H1 (cell line): ENCODE measurements around the gene RANBP9. TPM values are rescaled to one million over a fixed set of nuclear protein-coding genes. Genes with fewer than 3 reads are reported as not detected.

ENCODE experiments used
- CTCF ChIA-PET: fragments of 300-600 bp; sonication (Branson Sonifier 250); formaldehyde crosslinking; loops from one replicate; lab custom pipeline; 2021; ENCODE audit not compliant: partially characterized antibody; lab: Charles Lee
- POLR2A ChIA-PET: fragments of 300-600 bp; sonication (Branson Sonifier 250); formaldehyde crosslinking; loops from one replicate; lab custom pipeline; 2021; ENCODE audit warnings: inconsistent platforms; ENCODE audit not compliant: partially characterized antibody; lab: Charles Lee
- DNase-seq, 2 experiments: peaks; one replicate each; pipeline versions ENCODE4 v3.0.0 to v3.0.0-alpha.2; 2010 to 2022; ENCODE audit warnings: low spot score in 2 of 2, low read depth in 1 of 2, mixed read lengths in 1 of 2
- FAIRE-seq: peaks from 2 replicates; lab custom pipeline; 2011; peaks lifted over from hg19 to GRCh38; lab: Jason Lieb, UNC
- H2AFZ ChIP-seq: 2 replicates; pipeline ENCODE4 v1.8.1; 2012; ENCODE audit warnings: low read length, inconsistent platforms
- H2AK5ac ChIP-seq: 2 replicates; pipeline ENCODE4 v1.6.1; 2013; ENCODE audit warnings: low read depth, low read length
- H2BK120ac ChIP-seq: replicated peaks from 2 replicates; pipeline ENCODE3; 2013; ENCODE audit warnings: low read depth, low read length, inconsistent platforms
- H2BK12ac ChIP-seq: 2 replicates; pipeline ENCODE4 v1.6.1; 2013; ENCODE audit warnings: low read depth, low read length
- H2BK15ac ChIP-seq: 2 replicates; pipeline ENCODE4 v1.6.1; 2013; ENCODE audit warnings: low read length
- H2BK20ac ChIP-seq: 2 replicates; pipeline ENCODE4 v1.6.1; 2013; ENCODE audit warnings: low read length
- H2BK5ac ChIP-seq: 2 replicates; pipeline ENCODE4 v1.6.1; 2013; ENCODE audit warnings: low read depth, low read length
- H3K14ac ChIP-seq: 2 replicates; pipeline ENCODE4 v1.6.1; 2013; ENCODE audit warnings: inconsistent platforms; ENCODE audit not compliant: insufficient read length
- H3K18ac ChIP-seq: 2 replicates; pipeline ENCODE4 v1.6.1; 2013; ENCODE audit warnings: low read length; ENCODE audit errors: extremely low read depth
- H3K23ac ChIP-seq: 2 replicates; pipeline ENCODE4 v1.6.1; 2013; ENCODE audit warnings: inconsistent platforms; ENCODE audit not compliant: insufficient read length
- H3K23me2 ChIP-seq: 2 replicates; pipeline ENCODE4 v1.6.1; 2013; ENCODE audit warnings: low read depth, low read length
- H3K27ac ChIP-seq: 2 replicates; pipeline ENCODE4 v1.6.1; 2011; ENCODE audit warnings: low read depth, low read length, inconsistent platforms
- H3K27me3 ChIP-seq, 4 experiments: replicated peaks in 1 of 4; 1 replicate in 1 of 4; 2 replicates in 3 of 4; pipeline versions ENCODE4 v1.6.1 to v1.8.1; 2011 to 2013; ENCODE audit warnings: low read length in 3 of 4, mild to moderate bottlenecking in 3 of 4, inconsistent platforms in 2 of 4, mixed read lengths in 2 of 4, moderate library complexity in 1 of 4; ENCODE audit not compliant: control insufficient read depth in 3 of 4, insufficient read depth in 3 of 4; ENCODE audit errors: extremely low read depth in 1 of 4
- H3K36me3 ChIP-seq, 4 experiments: 2 replicates each; pipeline versions ENCODE4 v1.6.1 to v1.8.1; 2011 to 2013; ENCODE audit warnings: mild to moderate bottlenecking in 4 of 4, low read length in 3 of 4, moderate library complexity in 2 of 4, control low read depth in 1 of 4, inconsistent platforms in 1 of 4; ENCODE audit not compliant: insufficient read depth in 4 of 4, control insufficient read depth in 2 of 4
- H3K4ac ChIP-seq: replicated peaks from 2 replicates; pipeline ENCODE3; 2013; ENCODE audit warnings: low read length, low read depth, mixed read lengths, inconsistent platforms; ENCODE audit not compliant: insufficient read length
- H3K4me1 ChIP-seq, 4 experiments: replicated peaks in 1 of 4; 1 replicate in 1 of 4; 2 replicates in 3 of 4; pipeline versions ENCODE4 v1.6.1 to v1.8.1; 2011 to 2013; ENCODE audit warnings: low read length in 3 of 4, inconsistent platforms in 2 of 4, mixed read lengths in 1 of 4; ENCODE audit not compliant: insufficient read depth in 4 of 4, control insufficient read depth in 3 of 4
- H3K4me2 ChIP-seq, 2 experiments: 2 replicates each; pipeline versions ENCODE4 v1.6.1 to v1.8.1; 2011 to 2013; ENCODE audit warnings: low read depth in 2 of 2, low read length in 2 of 2, control low read depth in 1 of 2, inconsistent platforms in 1 of 2, mild to moderate bottlenecking in 1 of 2; ENCODE audit not compliant: insufficient read depth in 1 of 2
- H3K4me3 ChIP-seq, 4 experiments: fragments of 200-600, 300-600 bp in 1 of 4; sonication (generic), shearing (Covaris generic), sonication (Bioruptor Twin) in 1 of 4; 2 replicates each; pipeline versions ENCODE4 v1.5.1 to v1.8.1; 2011 to 2016; ENCODE audit warnings: low read length in 4 of 4, low read depth in 3 of 4, control low read depth in 2 of 4, inconsistent platforms in 2 of 4, mild to moderate bottlenecking in 2 of 4, mixed read lengths in 1 of 4, moderate library complexity in 1 of 4; ENCODE audit not compliant: insufficient read depth in 2 of 4; ENCODE audit errors: extremely low read depth in 1 of 4
- H3K56ac ChIP-seq: replicated peaks from 2 replicates; pipeline ENCODE3; 2013; ENCODE audit warnings: low read depth, mild to moderate bottlenecking, mixed read lengths, low read length, inconsistent platforms; ENCODE audit not compliant: insufficient read length
- H3K79me1 ChIP-seq: 2 replicates; pipeline ENCODE4 v1.6.1; 2013; ENCODE audit warnings: low read depth, low read length, control low read depth
- H3K79me2 ChIP-seq, 2 experiments: 2 replicates each; pipeline versions ENCODE4 v1.6.1 to v1.8.1; 2012 to 2013; ENCODE audit warnings: low read length in 2 of 2, mild to moderate bottlenecking in 2 of 2, inconsistent platforms in 1 of 2; ENCODE audit not compliant: insufficient read depth in 2 of 2, control insufficient read depth in 1 of 2
- H3K9ac ChIP-seq, 4 experiments: replicated peaks in 1 of 4; 1 replicate in 1 of 4; 2 replicates in 3 of 4; pipeline versions ENCODE4 v1.6.1 to v1.8.1; 2011 to 2013; ENCODE audit warnings: low read depth in 3 of 4, low read length in 3 of 4, control low read depth in 2 of 4, mild to moderate bottlenecking in 2 of 4, moderate library complexity in 2 of 4, inconsistent platforms in 1 of 4; ENCODE audit errors: extremely low read depth in 1 of 4
- H3K9me3 ChIP-seq, 2 experiments: 2 replicates each; pipeline versions ENCODE4 v1.6.1 to v1.8.1; 2012 to 2013; ENCODE audit warnings: mild to moderate bottlenecking in 2 of 2, moderate library complexity in 2 of 2, control low read depth in 1 of 2, inconsistent platforms in 1 of 2, low read depth in 1 of 2, low read length in 1 of 2, mixed read lengths in 1 of 2; ENCODE audit not compliant: insufficient read depth in 2 of 2
- H4K20me1 ChIP-seq, 2 experiments: replicated peaks in 1 of 2; 2 replicates each; pipeline versions ENCODE3 to v1.8.1; 2011 to 2013; ENCODE audit warnings: inconsistent platforms in 2 of 2, low read length in 2 of 2, mild to moderate bottlenecking in 1 of 2; ENCODE audit not compliant: insufficient read depth in 2 of 2, control insufficient read depth in 1 of 2
- H4K5ac ChIP-seq: 2 replicates; pipeline ENCODE4 v1.6.1; 2013; ENCODE audit warnings: low read length, low read depth, mixed read lengths, inconsistent platforms; ENCODE audit not compliant: insufficient read length
- H4K8ac ChIP-seq: 2 replicates; pipeline ENCODE4 v1.8.0; 2013; ENCODE audit warnings: mild to moderate bottlenecking, moderate library complexity, low read length, inconsistent platforms; ENCODE audit not compliant: insufficient read depth; ENCODE audit errors: extremely low read depth
- H4K91ac ChIP-seq: replicated peaks from 2 replicates; pipeline ENCODE3; 2013; ENCODE audit warnings: low read length, mixed read lengths, inconsistent platforms; ENCODE audit not compliant: insufficient read length
- ASH2L ChIP-seq: fragments of 200-600, 300-600 bp; sonication (generic); IDR thresholded peaks from one replicate; pipeline ENCODE4 v1.7.1; 2017; ENCODE audit warnings: low read length
- BCL11A ChIP-seq, 2 experiments: IDR thresholded peaks; one replicate each; pipeline ENCODE4 v1.6.1; 2011; ENCODE audit warnings: low read depth in 2 of 2, low read length in 2 of 2, mild to moderate bottlenecking in 2 of 2
- CTBP2 ChIP-seq: IDR thresholded peaks from 2 replicates; pipeline ENCODE4 v1.7.0; 2011; ENCODE audit warnings: borderline replicate concordance, mild to moderate bottlenecking, moderate library complexity, mixed read lengths, low read length; ENCODE audit not compliant: insufficient read depth, insufficient read length
- RXRA ChIP-seq: IDR thresholded peaks from 2 replicates; pipeline ENCODE4 v1.6.1; 2011; ENCODE audit warnings: low read depth, mild to moderate bottlenecking, low read length, moderate library complexity; ENCODE audit not compliant: insufficient read depth
- SIN3A ChIP-seq, 2 experiments: IDR thresholded peaks in 1 of 2; conservative IDR thresholded peaks in 1 of 2; 2 replicates each; pipeline ENCODE4 v1.6.1; 2011 to 2012; ENCODE audit warnings: low read length in 2 of 2, improper control_type of control experiment in 1 of 2, low read depth in 1 of 2, mild to moderate bottlenecking in 1 of 2
- SIX5 ChIP-seq: IDR thresholded peaks from 2 replicates; pipeline ENCODE4 v1.6.1; 2011; ENCODE audit warnings: mild to moderate bottlenecking, low read depth, low read length
- TAF1 ChIP-seq: IDR thresholded peaks from 2 replicates; pipeline ENCODE4 v1.6.1; 2011; ENCODE audit warnings: mild to moderate bottlenecking, low read depth, low read length
- USF2 ChIP-seq: IDR thresholded peaks from 2 replicates; pipeline ENCODE4 v1.6.1; 2011; ENCODE audit warnings: low read length, improper control_type of control experiment
- WGBS, 2 experiments: shearing (Covaris generic) in 1 of 2; methylation state at CpG; one replicate each; pipeline versions ENCODE4 v1.1.6 to v1.1.7; 2013 to 2015; ENCODE audit warnings: low lambda C conversion rate in 2 of 2, mixed read lengths in 2 of 2, inconsistent platforms in 1 of 2, low coverage in 1 of 2, missing lambda C conversion rate in 1 of 2; ENCODE audit not compliant: insufficient replicate concordance in 2 of 2, insufficient coverage in 1 of 2, insufficient read length in 1 of 2; ENCODE audit errors: extremely low coverage in 1 of 2, missing lambda C conversion rate in 1 of 2; 5-methylcytosine and 5-hydroxymethylcytosine counted together
- polyA plus RNA-seq, 7 experiments: library from polyadenylated mRNA; depleted of rRNA in 3 of 7; stranded (reverse) in 5 of 7; unstranded in 2 of 7; fragments of >200 nt in 5 of 7; fragments of 200-250 nt in 2 of 7; gene quantifications; 1 replicate in 5 of 7; 2 replicates in 1 of 7; 4 replicates in 1 of 7; pipeline versions ENCODE4 v1.2.1 to v1.2.3, GENCODE V29; 2011 to 2013; ENCODE audit warnings: missing spikeins in 2 of 7, mixed read lengths in 2 of 7
- total RNA-seq: library from RNA; stranded (reverse); fragmentation: NEBNext Ultra II Directional; extraction: Animal tissue kit (Norgen Biotek cat#: 25700); gene quantifications from 2 replicates; pipeline ENCODE4 v1.2.1, GENCODE V29; 2021

RANBP9 gene
- total and polyA plus RNA-seq, 2 of the 8 experiments (the other 6 are each of a cell fraction or from before 2014, with no cell fraction given), result 13.0 to 36.7 TPM

- Histone ChIP-seq H4K91ac (no peak overlapping the region), H3K14ac (no peak overlapping the region), H4K20me1 (peaks cover 0 to 1% of the 10 kb centered on the region in 2 experiments), H3K4me1 (no peaks in the 10 kb centered on the region), H2BK5ac (no peak overlapping the region), H3K79me1 (peaks cover 4% of the 10 kb centered on the region), H4K5ac (no peak overlapping the region), H2BK120ac (no peak overlapping the region), H4K8ac (no peak overlapping the region), H2AFZ (no peak overlapping the region), H3K36me3 (no peaks in the 10 kb centered on the region; a peak in 2 of 8 replicates), H2AK5ac (no peak overlapping the region), H3K56ac (no peak overlapping the region), H3K4ac (no peak overlapping the region), H3K79me2 (peaks cover 3 to 93% of the 10 kb centered on the region in 2 experiments; a peak in 3 of 4 replicates), H3K4me2 (no peak overlapping the region), H3K9me3 (no peaks in the 10 kb centered on the region), H3K9ac (no peak overlapping the region), H3K27ac (no peak overlapping the region), H3K27me3 (no peaks in the 10 kb centered on the region), H2BK15ac (no peak overlapping the region), H3K23ac (no peak overlapping the region), H3K4me3 (no peak overlapping the region), H2BK20ac (no peak overlapping the region), H3K23me2 (no peaks in the 10 kb centered on the region), H2BK12ac (no peak overlapping the region), H3K18ac (no peak overlapping the region)
- no peak for FAIRE-seq
- POLR2A ChIA-PET, result no interaction called here
- CTCF ChIA-PET, result no interaction called here
- DNase-seq, result no peak
- WGBS, 2 experiments, result 83% methylated on average over 2 of the region's 2 CpGs; no CpG with 5 or more reads in 1 of the 2 experiments
- TF ChIP-seq BCL11A (IDR thresholded peaks at IDR 0.05; ENCODE audit: low read depth in 2 of 2, low read length in 2 of 2) (no peak), USF2 (no peak), TAF1 (no peak), SIX5 (no peak), CTBP2 (no peak), RXRA (no peak), SIN3A (conservative IDR thresholded peaks at IDR 0.05 in 1 of 2, IDR thresholded peaks at IDR 0.05 in 1 of 2; ENCODE audit: low read depth in 1 of 2, low read length in 2 of 2) (no peak), ASH2L (no peak)
Measured at GRCh38 chr6:13674533-13675190, 37.0 kb downstream of the RANBP9 start.
